Activated naive CD4-positive, alpha-beta T cell treated with anti-CD3 and anti-CD28 coated beads, Interleukin-2, amount 50 U/mL, for 16 hours (primary cell): ENCODE measurements around the gene PDE10A.

Experiments used
- DNase-seq: peaks from one replicate; pipeline ENCODE4 v3.0.0-alpha.2; 2020

PDE10A gene

DNA sequence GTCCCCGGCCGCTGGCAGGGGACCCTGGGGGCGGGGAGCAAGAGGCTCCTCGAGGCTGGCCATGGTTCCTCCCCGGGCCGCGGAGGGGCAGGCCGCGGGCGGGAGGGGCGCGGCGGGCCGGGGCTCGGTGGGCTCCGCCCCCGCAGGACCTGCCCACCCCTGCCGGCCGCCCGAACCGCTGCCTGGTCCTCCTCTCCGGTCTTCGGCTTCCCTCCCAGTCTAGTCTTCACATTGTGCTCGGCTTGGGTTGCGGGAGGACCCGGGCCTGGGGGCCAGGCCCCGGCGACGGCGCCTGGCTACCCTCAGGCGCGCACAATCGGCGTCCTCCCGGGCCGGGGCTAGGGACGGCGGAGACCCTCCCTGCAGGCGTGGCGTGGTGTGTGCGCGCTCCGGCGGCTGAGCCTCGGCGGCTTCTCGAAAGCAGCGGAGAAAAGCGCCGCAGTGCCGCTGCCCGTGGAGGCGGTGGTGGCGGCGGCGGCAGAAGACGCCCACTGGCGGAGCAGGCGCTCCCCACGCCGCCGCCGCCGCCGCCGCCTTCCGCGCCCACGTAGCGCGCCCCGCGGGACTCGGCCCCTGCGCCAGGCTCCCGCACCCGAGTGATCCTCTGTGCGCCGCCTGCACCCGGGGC is at the start of gene PDE10A:
Gene PDE10A (minus strand): TSS at position 493 of the 628 bp plus-strand sequence. CDS start 430 bp downstream, at position 63.
- no peak for DNase-seq

DNA sequence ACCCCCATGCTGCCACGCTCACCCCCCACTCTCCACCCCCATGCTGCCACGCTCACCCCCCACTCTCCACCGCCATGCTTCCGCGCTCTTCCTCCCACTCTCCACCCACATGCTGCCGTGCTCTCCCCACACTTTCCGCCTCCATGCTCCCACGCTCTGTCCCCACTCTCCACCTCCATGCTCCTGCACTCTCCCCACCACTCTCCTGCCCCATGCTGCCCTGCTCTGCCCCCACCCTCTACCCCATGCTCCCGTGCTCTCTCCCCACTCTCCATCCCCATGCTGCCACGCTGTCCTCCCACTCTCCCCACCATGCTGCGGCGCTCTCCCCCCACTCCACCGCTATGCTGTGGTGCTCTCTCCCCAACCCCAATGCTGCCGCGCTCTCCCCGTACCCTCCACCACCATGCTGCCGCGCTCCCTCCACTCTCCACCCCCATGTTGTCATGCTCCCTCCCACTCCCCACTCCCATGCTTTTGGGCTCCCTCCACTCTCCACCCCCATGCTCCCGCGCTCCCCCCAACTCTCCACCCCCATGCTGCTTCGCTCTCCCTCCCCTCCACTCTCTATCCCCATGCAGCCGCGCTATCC is 46.0 kb upstream of the PDE10A start:
- DNase-seq: no peak

DNA sequence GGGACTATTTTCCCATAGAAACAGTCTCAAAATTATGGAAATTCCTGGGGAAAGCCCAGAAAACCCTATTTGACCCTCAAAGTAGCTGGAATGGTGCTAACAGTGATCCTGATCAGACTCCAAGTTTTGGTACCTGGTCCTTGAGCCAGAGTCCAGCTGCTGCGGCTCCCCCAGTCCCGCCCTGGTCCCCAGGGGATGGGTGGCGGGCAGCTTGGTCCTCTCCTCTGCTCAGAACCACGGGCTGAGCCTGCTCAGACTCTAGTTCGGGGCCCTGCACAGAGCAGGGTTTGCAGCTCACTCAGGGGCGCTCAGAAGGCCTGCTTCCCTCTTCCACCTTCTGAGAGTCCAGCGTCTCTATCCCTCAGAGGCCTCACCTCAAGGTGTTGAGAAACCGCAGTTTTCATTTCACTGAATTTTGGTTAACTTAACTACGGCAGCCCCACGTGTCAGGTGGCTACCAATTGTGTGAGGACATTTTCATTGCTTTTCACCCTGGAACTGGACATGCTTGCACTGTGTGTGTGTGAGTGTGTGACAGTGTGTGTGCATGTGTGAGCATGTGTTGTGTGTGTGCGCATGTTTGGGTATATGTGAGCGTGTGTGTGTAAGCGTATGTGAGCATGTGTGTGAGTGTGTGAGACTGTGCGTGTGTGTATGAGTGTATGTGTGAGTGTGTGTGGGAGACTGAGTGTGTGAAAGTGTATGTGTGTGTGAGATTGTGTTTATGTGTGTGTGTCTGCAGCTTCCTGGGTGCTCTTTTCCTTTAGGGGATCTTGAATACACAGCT is 44.2 kb upstream of the PDE10A start:
- no peak for DNase-seq

DNA sequence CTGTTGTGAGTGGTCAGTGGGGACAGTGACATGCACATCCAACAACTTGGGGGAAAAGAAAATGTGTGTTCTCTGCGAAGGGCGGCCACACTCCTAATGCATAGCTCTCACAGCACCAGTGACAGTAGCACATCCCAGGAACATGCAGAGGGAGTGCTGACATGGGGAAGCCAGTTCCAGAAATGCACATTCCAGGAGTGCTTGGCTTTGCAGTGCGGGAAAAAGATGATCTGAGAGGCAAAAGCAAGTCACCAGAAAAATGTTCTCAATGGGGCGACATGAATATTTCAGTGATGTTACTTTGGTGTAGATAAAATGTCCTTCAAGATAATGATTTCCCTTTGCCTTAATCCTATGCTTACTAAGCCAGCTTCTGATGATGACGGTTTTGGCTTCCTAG is 42.9 kb upstream of the PDE10A start:
- DNase-seq: no peak

- DNase-seq: no peak
Observed at GRCh38 chr6:165704045-165704748, 41.2 kb upstream of the PDE10A start.

DNA sequence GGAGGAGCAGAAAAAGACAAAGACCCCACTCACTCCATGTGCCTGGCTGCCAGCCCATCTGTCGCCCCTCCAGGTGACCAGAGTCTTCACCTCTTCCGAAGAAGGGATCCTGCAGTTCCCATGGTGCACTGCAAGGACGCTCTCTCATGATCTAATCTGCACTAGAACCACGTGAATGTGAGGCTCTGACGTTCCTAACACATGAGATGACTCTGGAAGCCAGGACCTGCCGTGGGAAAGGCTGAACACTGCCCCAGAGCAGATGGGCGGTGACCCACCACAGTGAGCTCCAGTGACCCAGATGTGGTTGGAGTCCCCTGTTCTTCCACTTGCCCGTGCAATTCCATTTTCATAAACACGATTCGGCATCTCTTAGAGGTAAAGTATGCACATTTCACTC is 39.6 kb upstream of the PDE10A start:
- DNase-seq: no peak

DNA sequence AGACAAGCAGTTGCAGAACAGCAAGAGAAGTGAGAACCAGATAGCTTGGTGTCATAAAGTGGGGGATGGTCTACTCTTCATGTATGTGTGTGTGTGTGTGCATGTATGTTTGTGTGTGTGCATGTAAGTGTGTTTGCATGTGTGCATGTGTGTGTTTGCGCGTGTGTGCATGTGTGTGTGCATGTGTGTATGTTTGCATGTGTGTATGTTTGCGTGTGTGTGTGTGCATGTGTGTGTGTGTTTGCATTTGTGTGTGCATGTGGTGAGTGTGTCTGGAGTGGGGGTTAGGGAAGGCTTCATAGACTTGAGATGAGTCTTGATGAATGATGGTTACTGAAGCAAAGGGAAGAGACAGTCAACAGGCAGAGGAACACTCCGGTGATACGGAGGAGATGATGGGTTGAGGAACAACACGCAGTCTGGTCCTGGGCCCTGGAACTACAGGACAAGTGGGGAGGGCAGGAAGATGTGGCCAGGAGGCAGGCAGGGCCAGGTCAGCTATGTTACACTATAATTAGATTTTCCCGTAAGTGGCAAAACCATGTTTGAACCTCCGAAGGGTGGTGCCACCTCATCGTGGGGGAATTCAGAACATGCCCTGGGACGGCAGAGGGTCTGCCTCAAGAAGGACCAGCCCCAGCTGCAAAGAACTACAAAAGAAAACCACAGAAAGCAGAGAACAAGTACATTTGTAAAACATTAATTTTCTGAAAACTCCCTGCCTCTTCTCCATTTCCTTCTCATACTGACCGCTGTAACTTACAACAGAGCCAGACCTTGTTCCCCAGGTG is 38.7 kb upstream of the PDE10A start:
- DNase-seq: no peak

- no peak for DNase-seq
Observed at GRCh38 chr6:165701005-165701404, 38.0 kb upstream of the PDE10A start.

GRCh38 chr6:165698868-165699267 is 35.8 kb upstream of the PDE10A start:
- DNase-seq: no peak

GRCh38 chr6:165697171-165697570 is 34.1 kb upstream of the PDE10A start:
- no peak for DNase-seq

DNA sequence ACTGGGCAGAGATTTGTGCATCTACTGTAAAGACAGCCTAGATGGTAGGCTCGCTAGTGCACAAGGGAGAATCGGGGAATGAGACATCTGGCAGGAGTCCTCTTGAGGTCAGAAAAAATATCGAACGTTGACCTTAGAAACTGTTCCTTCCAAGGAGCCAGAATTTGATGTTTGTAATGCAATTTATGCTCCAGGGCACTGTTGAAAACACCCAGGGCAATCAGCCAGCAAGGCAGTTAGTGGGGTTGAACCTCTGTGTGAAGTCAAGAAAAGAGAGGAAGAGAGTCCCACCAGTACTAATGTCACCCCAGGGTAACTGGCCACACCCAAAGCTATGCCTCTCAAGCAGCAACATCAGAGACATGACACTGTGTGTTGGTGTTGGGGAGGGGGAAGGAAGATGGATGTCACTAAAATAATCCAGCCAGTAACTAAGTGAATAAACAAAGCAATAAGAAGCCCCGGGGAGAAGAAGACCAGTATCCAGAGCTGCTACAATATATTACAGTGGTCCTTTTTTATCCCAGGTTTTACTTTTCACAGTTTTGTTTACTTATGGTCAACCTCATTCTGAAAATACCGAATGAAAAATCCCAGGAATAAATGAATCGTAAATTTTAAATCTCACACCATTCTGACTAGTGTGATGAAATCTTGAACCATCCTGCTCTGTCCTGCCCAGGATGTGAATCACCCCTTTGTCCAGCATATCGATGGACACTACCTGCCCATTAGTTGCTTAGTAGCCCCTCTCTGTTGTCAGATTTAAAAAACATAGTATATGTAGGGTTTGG is 32.9 kb upstream of the PDE10A start:
- no peak for DNase-seq

- DNase-seq: no peak
Observed at GRCh38 chr6:165694296-165694695, 31.3 kb upstream of the PDE10A start.

- DNase-seq: no peak
Observed at GRCh38 chr6:165692106-165692653, 29.1 kb upstream of the PDE10A start.

- DNase-seq: no peak
Observed at GRCh38 chr6:165689699-165690098, 26.7 kb upstream of the PDE10A start.

DNA sequence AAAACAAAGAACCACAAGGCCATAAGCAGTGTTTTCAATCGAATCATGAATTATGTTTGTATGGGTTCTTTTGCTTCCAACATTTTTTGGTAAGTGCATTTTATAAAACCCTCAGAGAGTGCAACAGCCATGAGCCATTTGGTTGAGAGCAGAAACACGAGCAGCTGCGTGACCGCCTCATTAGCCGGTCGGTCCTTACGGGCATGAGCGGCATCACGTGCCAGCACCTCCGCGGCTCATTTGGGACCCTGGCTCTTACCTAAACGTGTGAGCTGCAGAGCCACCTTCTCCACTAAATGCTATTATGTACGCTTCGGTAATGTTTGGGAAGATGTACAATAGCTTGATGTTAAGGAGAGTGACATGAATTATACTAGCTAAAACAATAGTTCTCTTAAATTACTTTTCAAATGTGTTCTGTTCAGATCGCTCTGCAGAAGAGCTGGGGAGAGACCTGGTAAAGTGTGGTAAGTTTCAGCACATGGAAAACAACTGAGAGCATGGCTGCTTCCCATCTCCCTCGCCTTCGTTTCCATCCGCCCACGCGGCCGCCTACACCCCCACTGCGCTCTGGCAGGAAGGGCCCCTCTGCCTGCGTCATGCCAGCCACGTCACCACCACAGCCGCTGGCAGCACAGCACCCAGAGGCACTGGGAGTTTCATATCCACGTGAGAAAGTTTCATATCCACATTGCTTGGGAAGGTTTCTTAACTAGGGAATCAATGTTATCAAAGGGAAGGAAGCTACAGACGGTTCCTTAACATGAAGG is 23.7 kb upstream of the PDE10A start:
- no peak for DNase-seq

DNA sequence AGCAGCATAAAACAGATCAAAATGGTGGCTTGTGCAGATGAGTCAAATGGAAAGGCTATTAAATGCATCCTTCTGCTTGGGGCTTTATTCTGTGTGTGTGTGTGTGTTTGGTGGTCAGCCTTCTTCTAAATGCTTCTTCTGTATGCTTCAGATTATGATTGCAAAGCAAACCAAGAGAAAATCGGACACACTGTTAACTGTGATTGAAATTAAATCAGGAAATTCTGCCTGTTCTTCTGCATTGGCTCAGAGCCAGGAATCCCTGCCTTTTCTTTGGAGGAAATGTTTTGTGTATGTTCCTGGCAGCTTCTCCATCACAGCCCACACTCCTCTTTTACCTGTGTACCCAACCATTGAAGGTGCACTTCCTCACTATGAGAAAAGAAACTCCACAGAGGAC is 22.3 kb upstream of the PDE10A start:
- no peak for DNase-seq

- DNase-seq: no peak
Observed at GRCh38 chr6:165684333-165684732, 21.3 kb upstream of the PDE10A start.

DNA sequence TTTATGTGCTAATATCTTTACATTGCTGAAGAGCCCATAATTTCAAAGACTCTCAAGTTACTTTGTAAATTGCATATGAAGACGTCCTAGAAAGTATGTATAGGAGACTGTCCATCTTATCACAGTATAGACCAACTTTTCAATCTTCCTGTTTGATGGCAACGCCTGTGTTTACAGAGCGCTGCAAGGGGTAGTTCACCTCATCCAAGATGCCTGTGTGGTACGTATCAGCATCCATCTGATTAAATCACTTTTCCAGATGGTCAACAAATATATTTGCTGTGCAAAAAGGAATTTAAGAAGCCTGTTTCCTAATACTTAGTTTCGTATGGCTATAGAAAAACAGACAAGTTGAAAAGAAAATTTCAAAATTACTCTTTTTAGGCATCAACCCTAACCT is 17.9 kb upstream of the PDE10A start:
- DNase-seq: no peak

GRCh38 chr6:165679326-165679725 is 16.3 kb upstream of the PDE10A start:
- DNase-seq: no peak

- DNase-seq: no peak
Observed at GRCh38 chr6:165678904-165679303, 15.9 kb upstream of the PDE10A start.

DNA sequence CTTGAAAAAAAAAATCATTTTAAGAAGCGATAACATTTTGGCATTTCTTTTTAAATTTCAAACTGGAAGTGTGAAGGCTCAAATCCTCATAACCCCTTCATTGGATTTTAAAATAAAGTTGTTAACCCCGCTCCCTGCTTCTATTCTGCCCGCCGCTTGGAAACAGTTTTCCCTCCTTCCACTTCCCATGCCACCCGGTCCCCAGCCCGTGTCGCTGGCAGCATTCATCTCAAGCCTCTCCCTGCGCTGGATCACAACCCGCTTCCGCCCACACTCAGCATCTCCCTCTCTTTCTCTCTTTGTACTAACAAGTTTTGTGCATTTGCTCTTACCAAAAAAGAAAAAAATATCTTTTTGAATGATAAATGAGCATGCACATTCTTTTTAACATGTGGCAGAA is 15.4 kb upstream of the PDE10A start:
- no peak for DNase-seq
